Activated T-helper 2 cell treated with anti-CD3 and anti-CD28 coated beads, Interferon-gamma antibody, Interleukin-2, Interleukin-4, amounts not matched to agents 10 μg/mL and 5 μg/mL and 100 μg/mL, durations not matched to agents 14 hours and 24 hours and 36 hours (primary cell): ENCODE data around the gene CWC22. TPM values are rescaled to one million over a fixed set of nuclear protein-coding genes. Genes with fewer than 3 reads are reported as not detected.
"Not testable (repeated sequence)": the region's sequence is repeated elsewhere in the genome, so short reads cannot be mapped to it uniquely, and the experiment has no call there.

Experiments
- DNase-seq: peaks from one replicate; pipeline ENCODE4 v3.0.0; 2021; ENCODE audit warnings: low spot score
- H3K27ac Mint-ChIP-seq: one replicate; pipeline ENCODE4 v1.8.0; 2021; ENCODE audit warnings: mixed read lengths
- H3K27me3 Mint-ChIP-seq: one replicate; pipeline ENCODE4 v1.8.0; 2021; ENCODE audit warnings: low read depth, mixed read lengths
- H3K36me3 Mint-ChIP-seq: one replicate; pipeline ENCODE4 v1.8.0; 2021; ENCODE audit warnings: low read depth, mixed read lengths
- H3K4me1 Mint-ChIP-seq: one replicate; pipeline ENCODE4 v1.8.0; 2021; ENCODE audit warnings: low read depth, mixed read lengths
- H3K4me3 Mint-ChIP-seq: one replicate; pipeline ENCODE4 v1.8.0; 2021; ENCODE audit warnings: low read depth, mild to moderate bottlenecking, moderate library complexity, mixed read lengths
- H3K9me3 Mint-ChIP-seq: one replicate; pipeline ENCODE4 v1.8.0; 2021; ENCODE audit warnings: mixed read lengths
- intact Hi-C: fragments of 100-400 bp; cut with micrococcal nuclease; formaldehyde crosslinking; loops from one replicate; pipeline ENCODE4 v1.15.1; 2023
- total RNA-seq: library from RNA; stranded (reverse); gene quantifications from 2 replicates; pipeline ENCODE4 v1.2.3, GENCODE V29; 2022

Gene CWC22
- total RNA-seq, 1 donor from 2014 or later, result 27.8 TPM

DNA sequence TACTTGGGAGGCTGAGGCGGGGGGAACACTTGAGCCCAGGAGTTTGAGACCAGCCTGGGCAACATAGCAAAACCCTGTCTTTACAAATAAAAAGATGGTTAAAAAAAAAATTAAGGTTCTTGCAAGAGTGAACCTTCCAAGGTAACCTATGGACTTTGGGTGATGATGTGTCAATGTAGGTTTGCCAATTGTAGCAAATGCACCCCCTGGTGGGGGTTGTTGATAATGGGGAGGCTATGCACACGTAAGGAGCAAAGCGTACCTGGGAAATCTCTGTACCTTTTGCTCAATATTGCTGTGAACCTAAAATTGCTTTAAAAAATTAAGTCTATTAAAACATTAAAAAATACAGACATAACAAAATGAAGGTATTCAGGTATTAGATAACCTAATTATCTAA lies 70.4 kb downstream of the CWC22 start:
- Mint-ChIP-seq H3K27ac (no peak overlapping the region), H3K36me3 (no peaks in the 10 kb centered on the region), H3K27me3 (no peaks in the 10 kb centered on the region), H3K4me1 (no peaks in the 10 kb centered on the region), H3K4me3 (no peak overlapping the region), H3K9me3 (no peaks in the 10 kb centered on the region)
- no peak for DNase-seq
- intact Hi-C loops, result no loop called here

- no peak overlapping the region for H3K27ac Mint-ChIP-seq
- intact Hi-C loops, result no loop called here
- H3K27me3 Mint-ChIP-seq, result no peaks in the 10 kb centered on the region
Measured at GRCh38 chr2:179936141-179936540, 71.0 kb downstream of the CWC22 start.

GRCh38 chr2:179932786-179933185 lies 74.3 kb downstream of the CWC22 start:
- DNase-seq, result no peak
- H3K4me1 Mint-ChIP-seq, result no peaks in the 10 kb centered on the region
- H3K4me3 Mint-ChIP-seq, result no peak overlapping the region
- intact Hi-C loops, result no loop called here
- no peaks in the 10 kb centered on the region for H3K36me3 Mint-ChIP-seq
- peaks cover 12% of the 10 kb centered on the region for H3K9me3 Mint-ChIP-seq
- no peaks in the 10 kb centered on the region for H3K27me3 Mint-ChIP-seq
- H3K27ac Mint-ChIP-seq, result no peak overlapping the region

More at GRCh38 chr2:179936141-179936540, 71.0 kb downstream of the CWC22 start:
- H3K9me3 Mint-ChIP-seq, result no peaks in the 10 kb centered on the region
- DNase-seq, result no peak
- no peak overlapping the region for H3K4me3 Mint-ChIP-seq
- H3K4me1 Mint-ChIP-seq, result no peaks in the 10 kb centered on the region
- H3K36me3 Mint-ChIP-seq, result no peaks in the 10 kb centered on the region

GRCh38 chr2:179931502-179931901 lies 75.6 kb downstream of the CWC22 start:
- intact Hi-C loops, result no loop called here
- H3K4me3 Mint-ChIP-seq, result no peak overlapping the region
- no peak overlapping the region for H3K27ac Mint-ChIP-seq
- no peak for DNase-seq
- no peaks in the 10 kb centered on the region for H3K27me3 Mint-ChIP-seq
- H3K4me1 Mint-ChIP-seq, result no peaks in the 10 kb centered on the region
- H3K36me3 Mint-ChIP-seq, result no peaks in the 10 kb centered on the region
- H3K9me3 Mint-ChIP-seq, result peaks cover 12% of the 10 kb centered on the region

DNA sequence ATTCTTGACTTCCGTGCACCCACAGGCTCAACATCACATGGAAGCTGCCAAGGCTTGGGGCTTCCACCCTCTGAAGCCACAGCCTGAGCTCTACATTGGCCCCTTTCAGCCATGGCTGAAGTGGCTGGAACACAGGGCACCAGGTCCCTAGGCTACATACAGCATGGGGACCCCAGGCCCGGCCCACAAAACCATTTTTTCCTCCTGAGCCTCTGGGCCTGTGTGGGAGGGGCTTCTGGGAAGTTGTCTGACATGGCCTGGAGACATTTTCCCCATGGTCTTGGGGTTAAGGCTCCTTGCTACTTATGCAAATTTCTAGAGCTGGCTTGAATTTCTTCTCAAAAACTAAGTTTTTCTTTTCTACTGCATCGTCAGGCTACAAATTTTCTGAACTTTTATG lies 77.1 kb downstream of the CWC22 start:
- DNase-seq, H3K4me1 Mint-ChIP-seq, H3K27me3 Mint-ChIP-seq, H3K4me3 Mint-ChIP-seq, intact Hi-C loops, H3K27ac Mint-ChIP-seq, H3K36me3 Mint-ChIP-seq: not testable (repeated sequence)
- H3K9me3 Mint-ChIP-seq, result peaks cover 19% of the 10 kb centered on the region

GRCh38 chr2:179927041-179927440 lies 80.1 kb downstream of the CWC22 start:
- DNase-seq, result no peak
- intact Hi-C loops, result no loop called here
- Mint-ChIP-seq H3K9me3 (peaks cover 19% of the 10 kb centered on the region), H3K36me3 (no peaks in the 10 kb centered on the region), H3K4me3 (no peak overlapping the region), H3K4me1 (no peaks in the 10 kb centered on the region), H3K27me3 (no peaks in the 10 kb centered on the region), H3K27ac (no peak overlapping the region)

DNA sequence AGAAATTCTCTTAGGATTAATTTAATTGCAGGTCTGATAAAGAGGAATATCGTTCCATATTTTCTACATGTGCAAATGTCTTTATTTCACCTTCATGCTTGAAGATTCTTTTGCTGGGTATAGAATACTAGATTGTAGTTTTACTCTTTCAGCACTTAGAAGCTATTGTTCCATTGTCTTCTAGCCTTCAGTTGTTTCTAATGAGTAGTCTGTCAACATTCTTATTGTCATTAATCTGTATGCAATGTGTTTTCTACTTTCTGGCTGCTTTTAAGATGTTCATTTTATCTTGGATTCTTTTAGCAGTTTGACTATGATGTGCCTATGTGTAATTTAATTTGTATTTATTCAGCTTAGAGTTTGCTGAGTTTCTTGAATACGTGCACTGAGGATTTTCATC lies 81.4 kb downstream of the CWC22 start:
- no peaks in the 10 kb centered on the region for H3K4me1 Mint-ChIP-seq
- DNase-seq, result no peak
- intact Hi-C loops, result no loop called here
- H3K36me3 Mint-ChIP-seq, result no peaks in the 10 kb centered on the region
- H3K27ac Mint-ChIP-seq, result no peak overlapping the region
- peaks cover 18% of the 10 kb centered on the region for H3K9me3 Mint-ChIP-seq
- H3K4me3 Mint-ChIP-seq, result no peak overlapping the region
- no peaks in the 10 kb centered on the region for H3K27me3 Mint-ChIP-seq

GRCh38 chr2:179917272-179917671 lies 89.8 kb downstream of the CWC22 start:
- H3K36me3 Mint-ChIP-seq, result no peaks in the 10 kb centered on the region
- H3K4me3 Mint-ChIP-seq, result no peak overlapping the region
- no peak for DNase-seq
- H3K4me1 Mint-ChIP-seq, result no peaks in the 10 kb centered on the region
- intact Hi-C loops, result no loop called here
- no peaks in the 10 kb centered on the region for H3K27me3 Mint-ChIP-seq
- H3K9me3 Mint-ChIP-seq, result no peaks in the 10 kb centered on the region
- no peak overlapping the region for H3K27ac Mint-ChIP-seq

- Mint-ChIP-seq H3K27ac (no peak overlapping the region), H3K9me3 (no peaks in the 10 kb centered on the region), H3K36me3 (no peaks in the 10 kb centered on the region), H3K4me3 (no peak overlapping the region), H3K4me1 (no peaks in the 10 kb centered on the region), H3K27me3 (no peaks in the 10 kb centered on the region)
- intact Hi-C loops, result no loop called here
- no peak for DNase-seq
Measured at GRCh38 chr2:179915395-179915992, 91.6 kb downstream of the CWC22 start.

DNA sequence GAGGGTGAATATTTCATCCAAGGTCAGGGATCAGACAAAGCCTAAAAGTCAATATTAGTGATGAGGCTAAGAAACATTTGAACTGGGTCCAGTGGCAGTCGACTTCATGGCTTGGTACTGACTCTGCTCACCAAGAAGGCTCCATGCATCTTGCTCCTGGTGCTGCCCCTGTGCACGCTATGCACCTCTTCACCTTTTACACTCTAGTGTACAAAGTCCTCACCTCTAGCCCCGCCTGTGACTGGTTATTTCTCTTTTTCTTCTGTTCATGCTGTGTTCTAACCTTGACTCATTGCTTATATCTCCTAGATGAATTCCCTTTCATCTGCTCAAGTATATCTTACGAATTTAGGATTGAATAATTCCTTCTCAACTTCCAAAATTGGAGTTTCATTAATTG lies 93.3 kb downstream of the CWC22 start:
- Mint-ChIP-seq H3K36me3 (no peaks in the 10 kb centered on the region), H3K4me1 (no peaks in the 10 kb centered on the region), H3K27ac (no peak overlapping the region), H3K4me3 (no peak overlapping the region), H3K27me3 (no peaks in the 10 kb centered on the region), H3K9me3 (no peaks in the 10 kb centered on the region)
- intact Hi-C loops, result no loop called here
- no peak for DNase-seq

- H3K9me3 Mint-ChIP-seq, result no peaks in the 10 kb centered on the region
- no peaks in the 10 kb centered on the region for H3K36me3 Mint-ChIP-seq
- H3K4me1 Mint-ChIP-seq, result no peaks in the 10 kb centered on the region
- no peak for DNase-seq
- intact Hi-C loops, result no loop called here
- no peak overlapping the region for H3K4me3 Mint-ChIP-seq
- no peaks in the 10 kb centered on the region for H3K27me3 Mint-ChIP-seq
- H3K27ac Mint-ChIP-seq, result no peak overlapping the region
Measured at GRCh38 chr2:179911569-179911968, 95.5 kb downstream of the CWC22 start.

- Mint-ChIP-seq H3K4me1 (no peaks in the 10 kb centered on the region), H3K27ac (no peak overlapping the region)
Measured at GRCh38 chr2:179910735-179911113, 96.4 kb downstream of the CWC22 start.

GRCh38 chr2:179909845-179910734 lies 97.0 kb downstream of the CWC22 start:
- H3K9me3 Mint-ChIP-seq, result no peaks in the 10 kb centered on the region
- no peak overlapping the region for H3K27ac Mint-ChIP-seq
- no peaks in the 10 kb centered on the region for H3K27me3 Mint-ChIP-seq
- intact Hi-C loops, result no loop called here
- H3K4me1 Mint-ChIP-seq, result no peaks in the 10 kb centered on the region
- no peaks in the 10 kb centered on the region for H3K36me3 Mint-ChIP-seq
- no peak for DNase-seq
- H3K4me3 Mint-ChIP-seq, result no peak overlapping the region

More at GRCh38 chr2:179910735-179911113, 96.4 kb downstream of the CWC22 start:
- no peak for DNase-seq
- intact Hi-C loops, result no loop called here
- Mint-ChIP-seq H3K27me3 (no peaks in the 10 kb centered on the region), H3K36me3 (no peaks in the 10 kb centered on the region), H3K4me3 (no peak overlapping the region), H3K9me3 (no peaks in the 10 kb centered on the region)
